CD4-positive, alpha-beta T cell treated with Interferon gamma for 1 hour (primary cell): ENCODE results near the gene GLIS2.
"Not testable (repeated sequence)": the region's sequence is repeated elsewhere in the genome, so short reads cannot be mapped to it uniquely, and the experiment has no call there.

Experiments
- DNase-seq: peaks from one replicate; pipeline ENCODE4 v3.0.0-alpha.2; 2020

Gene GLIS2

DNA sequence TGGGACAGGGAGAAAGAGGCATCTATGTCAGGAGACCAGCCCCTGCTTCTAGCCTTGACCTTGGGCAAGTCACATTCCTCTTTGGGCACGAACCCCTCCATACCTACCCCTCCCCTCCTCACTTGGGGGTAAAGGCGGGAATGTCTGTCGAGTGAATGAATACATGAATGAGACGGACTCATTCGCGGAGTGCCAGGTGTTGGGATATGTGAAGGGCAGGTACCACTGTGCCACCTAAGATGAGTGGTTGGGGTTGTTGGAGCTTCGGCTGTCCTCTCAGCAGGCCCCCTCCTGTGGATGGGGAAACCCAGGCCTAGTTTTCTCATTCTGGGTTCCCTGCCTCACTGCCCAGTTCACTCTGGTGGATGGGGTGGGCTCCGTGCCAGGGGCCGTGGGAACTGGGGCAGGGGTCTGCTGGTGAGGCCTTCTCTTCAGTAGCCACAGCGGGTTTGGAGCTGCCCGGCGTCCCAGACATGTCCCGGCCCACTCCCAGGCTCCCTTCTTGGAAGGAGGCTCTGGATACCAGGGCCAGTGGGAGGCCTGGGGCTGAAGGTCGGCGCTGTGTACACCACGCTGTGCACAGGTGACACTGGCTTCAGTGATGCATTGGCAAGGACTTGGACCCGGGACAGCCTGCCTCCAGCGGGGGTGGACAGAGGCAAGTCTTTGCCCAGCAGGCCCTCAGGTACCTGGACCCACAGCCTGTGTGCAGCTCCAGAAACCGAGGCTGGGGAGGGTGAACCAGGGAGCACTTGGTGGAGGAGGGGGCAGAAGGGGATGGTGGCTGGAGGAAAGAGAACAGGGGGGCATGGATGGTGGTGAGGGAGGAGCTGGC, 5.6 kb downstream of the GLIS2 start:
- DNase-seq: no peak

DNA sequence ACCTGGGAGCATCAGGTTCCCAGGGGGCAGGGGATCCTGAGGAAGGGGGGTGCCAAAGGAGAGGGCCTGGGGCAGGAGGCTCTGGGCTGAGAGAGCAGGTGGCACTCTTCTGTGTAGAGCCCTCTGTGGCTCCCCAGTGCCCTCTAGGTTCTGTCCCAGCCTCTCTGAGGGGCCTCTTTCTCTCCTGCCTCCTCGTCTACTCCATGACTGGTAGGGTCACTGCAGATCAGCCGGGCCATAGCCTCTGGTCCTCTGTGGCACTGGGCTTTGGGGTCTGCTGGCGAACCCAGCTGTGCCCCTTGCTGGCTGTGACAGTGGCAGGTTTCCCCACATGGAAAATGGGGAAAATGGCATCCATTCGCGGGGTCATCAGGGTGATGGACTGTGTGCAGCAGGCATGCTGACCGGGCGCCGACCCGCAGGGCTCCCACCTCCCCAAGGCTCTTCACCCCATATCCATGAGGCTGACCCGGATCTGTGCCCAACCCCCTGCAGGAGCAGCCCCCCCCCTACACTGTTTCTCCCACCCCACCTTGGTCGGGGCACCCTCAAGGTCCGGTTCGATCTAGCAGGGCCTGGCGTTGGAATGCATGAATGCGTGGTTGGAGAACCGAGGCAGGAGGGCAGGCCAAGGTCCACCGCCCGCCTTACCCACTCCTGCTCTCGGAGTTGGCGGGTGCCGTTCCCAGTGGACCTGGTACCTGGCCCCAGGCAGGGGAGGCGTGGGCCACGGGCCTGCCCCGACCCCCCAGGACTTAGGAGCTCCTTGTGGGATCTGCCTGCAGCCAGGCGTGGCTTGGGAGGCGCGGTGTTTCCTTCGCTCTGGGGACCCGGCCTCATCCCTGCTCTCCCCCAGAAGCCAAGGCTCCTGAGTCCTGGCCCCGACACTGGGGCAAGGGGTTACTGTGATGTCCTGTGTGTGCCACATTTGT, 6.5 kb downstream of the GLIS2 start:
- DNase-seq: no peak

DNA sequence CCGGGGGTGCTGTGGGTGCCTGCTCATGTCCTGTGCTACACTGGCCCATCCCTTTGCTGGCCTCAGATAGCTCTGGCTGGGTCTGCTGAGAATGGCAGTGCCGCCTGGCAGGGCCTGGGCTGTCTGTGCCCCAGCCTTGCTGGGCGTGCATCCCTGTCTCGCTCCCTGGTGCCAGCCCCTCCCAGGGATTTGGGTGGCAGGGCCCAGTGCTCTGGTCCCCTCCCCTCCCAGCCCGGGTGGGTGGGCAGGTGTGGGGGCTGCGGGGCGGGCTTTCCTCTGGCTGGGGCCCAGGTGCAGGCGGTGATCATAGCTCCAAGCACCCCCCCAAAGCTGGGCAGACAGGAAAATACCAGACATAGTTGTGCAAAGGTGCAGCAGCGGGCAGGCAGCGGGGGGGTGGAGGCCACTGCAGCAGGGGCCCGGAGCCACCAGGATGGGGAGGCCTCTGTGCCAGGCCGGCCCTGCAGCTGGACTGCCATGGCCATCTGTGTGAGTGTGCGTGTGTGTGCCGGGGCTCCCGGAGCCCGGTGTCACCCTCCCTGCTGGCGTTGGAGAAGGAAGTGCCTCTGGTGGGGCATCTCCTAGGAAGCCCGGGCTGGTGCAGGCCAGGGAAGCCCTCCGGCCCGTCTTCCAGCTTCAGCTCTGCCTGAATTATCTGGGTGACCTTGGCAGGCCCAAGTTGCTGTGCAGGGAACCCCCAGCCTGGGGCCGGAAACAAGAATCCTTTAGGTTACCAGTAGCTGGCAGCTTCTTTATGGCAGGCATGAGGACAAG, 7.4 kb downstream of the GLIS2 start:
- no peak for DNase-seq

DNA sequence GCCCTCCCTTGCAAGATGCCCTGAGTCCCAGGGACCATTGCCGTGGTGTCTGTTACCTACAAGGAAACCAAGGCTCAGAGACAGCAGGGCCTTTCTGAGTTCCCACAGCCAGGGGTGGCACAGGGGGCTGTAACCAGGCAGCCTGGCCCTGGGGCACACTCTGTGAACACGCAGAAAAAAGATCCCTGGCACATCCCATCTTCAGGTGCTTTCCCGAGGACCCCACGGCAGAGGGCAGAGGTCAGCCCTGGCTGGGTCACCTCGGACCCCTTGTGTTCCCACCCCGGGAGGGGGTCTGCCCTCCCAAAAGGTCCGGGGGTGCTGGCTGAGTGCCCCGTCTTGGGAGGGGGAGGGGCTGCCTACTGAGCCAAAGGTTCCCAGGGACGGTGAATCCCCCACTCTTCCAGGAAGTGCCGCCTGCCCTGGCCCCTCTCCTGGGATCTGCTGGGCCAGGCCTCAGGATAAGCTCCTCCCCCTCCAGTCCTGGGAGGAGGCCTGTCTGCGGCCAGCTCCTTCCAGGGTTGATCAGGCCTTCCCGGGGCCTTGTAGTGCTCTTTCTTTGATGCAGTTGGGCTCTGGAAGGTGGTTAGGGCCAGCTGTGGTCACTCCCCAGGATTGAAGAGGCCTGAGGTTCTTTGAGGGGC, 8.1 kb downstream of the GLIS2 start:
- no peak for DNase-seq

DNA sequence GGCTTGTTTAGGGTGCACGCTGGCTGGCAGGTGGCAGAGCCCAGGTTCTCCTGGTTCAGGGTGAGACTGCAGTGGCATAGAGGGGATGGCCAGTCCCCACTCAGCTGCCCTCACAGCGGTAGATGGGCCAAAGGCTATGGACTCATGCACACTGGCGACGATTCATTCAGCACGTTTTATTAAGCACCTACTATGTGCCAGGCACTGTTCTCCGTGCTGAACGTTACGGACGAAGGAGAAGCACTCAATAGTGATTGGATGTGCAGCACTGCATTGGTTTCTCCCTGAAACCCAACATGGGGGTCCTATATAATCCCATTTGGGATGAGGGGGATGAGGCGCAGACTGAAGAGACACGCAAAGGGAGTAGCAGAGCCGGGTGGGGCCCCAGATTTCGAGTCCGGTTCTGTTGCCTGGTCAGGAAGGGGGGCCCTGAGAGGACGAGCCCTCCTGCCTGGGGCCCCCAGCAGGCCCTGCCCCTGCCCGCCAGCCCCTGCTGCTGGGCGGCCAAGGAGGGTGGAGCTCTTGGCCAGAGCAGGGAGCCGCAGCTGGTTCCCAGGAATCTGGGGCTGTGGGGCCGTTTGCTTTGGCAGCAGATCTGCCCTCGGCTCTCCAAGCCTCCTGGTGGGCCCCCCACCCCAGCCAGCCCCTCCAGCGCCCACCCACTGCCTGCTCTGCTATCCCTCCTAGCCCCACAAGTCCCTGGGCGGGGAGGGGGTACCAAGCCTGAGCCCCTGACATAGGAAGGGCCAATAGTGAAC, 8.8 kb downstream of the GLIS2 start:
- DNase-seq: no peak

DNA sequence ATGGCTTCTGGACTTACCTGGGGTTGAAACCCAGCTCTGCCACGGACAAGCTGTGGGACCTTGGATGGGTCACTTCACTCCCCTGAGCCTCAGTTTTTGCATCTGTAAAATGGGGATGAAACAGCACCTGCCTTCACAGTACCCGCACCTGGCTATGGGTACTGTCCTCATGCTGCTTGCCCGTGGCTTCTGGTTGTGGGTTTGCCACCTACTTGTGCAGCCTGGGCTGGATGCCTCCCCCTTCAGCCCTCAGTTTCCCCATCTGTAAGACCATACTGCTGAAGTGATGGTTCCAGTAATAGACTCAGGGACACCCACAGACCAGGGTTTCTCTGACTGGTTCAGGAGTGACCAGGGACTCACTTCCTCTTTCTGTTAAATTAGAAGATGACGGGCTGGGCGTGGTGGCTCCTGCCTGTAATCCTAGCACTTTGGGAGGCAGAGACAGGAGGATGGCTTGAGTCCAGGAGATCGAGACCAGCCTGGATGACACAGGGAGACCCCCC, 9.4 kb downstream of the GLIS2 start:
- DNase-seq: peak; percentile 46

DNA sequence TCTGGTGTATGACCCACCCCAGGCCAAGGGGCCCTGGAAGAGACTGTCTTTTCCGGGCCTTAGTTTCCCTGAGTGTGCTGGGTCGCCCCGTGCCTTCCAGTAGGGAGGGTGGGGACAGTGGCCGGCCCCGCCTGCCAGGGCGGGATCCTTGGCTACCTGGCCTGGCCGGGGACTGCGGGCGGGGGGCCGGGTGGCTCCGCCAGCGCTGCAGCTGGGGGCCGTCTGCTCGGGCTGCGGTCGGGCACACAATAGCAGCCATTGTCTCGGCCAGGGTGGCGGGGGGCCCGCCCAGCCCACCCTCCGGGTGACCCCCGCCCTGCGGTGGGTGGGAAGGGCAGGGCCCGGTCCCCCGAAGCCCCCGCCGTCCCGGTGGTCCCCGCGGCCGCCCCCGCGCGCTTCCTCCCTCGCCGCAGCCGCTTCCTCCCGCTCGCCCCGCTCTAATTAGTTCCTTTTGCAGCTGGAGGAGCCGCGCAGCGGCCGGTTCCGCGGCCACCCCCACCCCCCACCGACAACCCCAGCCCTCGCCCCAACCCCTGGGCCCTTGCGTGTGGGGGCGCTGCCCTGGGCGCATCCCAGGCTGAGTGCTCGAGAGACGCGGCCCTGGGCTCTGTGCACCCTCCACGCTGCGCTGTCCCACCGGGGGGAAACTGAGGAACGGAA, 11.6 kb downstream of the GLIS2 start:
- DNase-seq: no peak

DNA sequence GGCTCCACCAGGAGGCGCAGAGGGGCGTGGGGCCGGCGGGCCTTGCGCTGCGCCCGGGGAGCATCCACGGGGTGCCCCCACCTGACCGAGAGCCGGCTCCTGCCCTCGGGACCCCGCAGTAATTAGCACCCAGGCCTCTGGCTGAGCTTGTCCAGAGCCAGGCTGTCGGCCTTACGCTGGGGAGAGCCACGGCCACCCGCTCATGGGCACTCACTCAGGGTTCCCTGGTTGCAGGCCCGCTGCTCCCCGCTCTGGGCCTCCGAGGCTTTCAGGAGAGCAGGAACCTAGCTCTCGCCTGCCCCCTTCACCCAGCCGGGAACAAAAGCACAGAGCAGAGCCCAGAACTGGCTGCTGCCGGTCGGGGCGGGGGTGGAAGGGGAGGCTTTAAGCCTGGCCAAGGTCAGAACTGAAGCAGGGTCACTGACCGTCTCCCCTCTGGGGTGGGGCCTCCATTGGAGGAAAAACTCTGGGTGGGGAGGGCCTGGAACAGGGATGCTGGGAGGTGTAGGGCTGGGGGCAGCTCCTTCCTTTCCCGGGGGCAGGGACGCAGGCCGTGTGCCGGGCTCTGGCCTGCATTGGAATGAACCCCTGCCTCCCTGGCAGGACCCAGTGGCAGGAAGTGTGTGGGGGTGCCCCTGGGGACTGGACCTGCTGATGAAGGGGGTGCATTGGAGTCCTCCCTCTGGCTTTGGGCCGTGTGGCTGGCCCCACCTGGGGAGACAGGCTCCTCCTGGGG, 12.3 kb downstream of the GLIS2 start:
- DNase-seq: peak; percentile 62

DNA sequence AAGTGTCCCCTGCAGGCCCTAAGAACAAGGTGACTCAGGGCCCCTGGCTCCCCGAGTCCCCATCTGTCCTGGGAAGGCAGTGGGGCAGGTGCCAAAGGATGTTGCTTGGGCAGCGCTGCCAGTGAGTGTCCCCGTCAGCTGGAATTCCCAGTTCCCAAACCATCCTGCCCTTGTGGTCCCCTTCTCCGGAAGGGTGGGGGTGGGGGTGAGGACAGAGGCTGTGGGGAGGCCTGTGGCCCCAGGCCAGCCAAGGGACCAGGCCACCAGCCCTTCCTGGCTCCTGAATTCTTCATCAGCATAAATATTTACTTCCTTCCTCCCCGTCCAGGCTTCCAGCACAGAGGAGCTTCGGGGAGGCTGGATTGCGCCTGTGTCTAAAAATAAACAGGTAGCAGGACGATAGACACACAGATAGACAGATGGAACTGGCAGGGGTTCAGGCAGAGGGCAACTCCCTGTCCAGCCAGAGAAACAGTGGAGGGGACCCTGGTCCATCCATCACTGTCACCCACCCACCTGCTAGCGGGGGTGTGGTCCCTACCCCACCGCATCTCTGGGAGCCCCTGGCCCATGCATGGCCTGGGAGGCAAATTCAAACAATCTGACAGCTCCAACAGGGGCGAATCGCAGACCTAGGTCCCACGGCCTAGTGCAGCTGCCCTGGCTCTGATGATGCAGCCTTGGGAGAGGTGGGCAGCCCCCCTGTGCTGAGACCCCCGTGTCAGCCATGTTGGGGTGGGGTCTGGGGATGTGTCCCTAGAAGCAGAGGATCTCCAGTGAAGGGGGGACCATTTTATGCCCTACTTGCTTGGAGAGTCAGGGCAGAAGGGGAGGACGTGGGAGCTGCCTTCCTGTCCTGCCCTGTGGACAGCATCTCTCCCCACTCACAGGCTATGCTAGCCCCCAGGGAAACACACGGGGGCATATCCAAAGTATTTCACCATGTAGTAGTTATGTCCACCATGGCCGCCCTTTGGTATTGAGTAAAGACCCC, 13.2 kb downstream of the GLIS2 start:
- DNase-seq: no peak

DNA sequence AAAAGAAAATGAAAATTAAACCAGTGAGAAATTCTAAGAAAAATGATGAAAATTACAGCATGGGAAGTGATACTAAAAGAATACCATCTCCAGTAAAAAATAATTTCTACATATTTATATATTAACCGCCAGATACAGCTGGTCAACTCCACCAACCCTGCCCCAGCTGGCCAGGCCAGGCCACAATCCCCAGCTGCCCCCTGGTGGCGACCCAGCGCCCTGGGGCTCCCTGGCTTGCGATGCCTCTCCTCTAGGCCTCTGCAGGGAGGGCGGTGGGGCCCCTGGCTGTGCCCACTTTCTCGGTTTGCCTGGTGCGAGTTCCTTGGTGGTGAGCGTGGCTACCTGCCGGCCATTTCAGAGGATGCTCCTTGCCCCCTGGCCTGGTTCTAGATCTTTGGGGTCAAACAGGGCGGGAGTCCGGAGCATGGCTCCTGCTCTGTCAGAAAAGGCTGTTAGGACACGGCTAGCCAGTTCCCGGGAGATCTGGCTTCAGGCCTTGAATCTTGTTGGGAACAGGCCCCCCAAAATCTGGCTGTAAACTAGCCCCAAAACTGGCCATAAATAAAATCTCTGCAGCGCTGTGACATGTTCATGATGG, 14.5 kb downstream of the GLIS2 start:
- peak; percentile 62 for DNase-seq

DNA sequence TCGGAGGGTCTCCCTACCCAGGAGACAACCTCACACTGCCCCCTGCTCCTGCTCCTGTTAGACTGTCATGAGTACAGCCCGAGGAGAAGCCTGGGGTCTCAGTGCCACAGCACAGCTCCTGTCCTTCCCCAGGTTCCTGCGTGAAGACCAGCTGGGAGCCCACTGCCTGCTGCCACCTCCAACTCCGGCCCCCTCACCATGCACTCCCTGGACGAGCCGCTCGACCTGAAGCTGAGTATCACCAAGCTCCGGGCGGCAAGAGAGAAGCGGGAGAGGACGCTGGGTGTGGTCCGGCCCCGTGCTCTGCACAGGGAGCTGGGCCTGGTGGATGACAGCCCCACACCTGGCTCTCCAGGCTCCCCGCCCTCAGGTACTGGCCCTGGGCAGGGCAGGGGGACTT, 16.2 kb downstream of the GLIS2 start:
- DNase-seq: no peak

DNA sequence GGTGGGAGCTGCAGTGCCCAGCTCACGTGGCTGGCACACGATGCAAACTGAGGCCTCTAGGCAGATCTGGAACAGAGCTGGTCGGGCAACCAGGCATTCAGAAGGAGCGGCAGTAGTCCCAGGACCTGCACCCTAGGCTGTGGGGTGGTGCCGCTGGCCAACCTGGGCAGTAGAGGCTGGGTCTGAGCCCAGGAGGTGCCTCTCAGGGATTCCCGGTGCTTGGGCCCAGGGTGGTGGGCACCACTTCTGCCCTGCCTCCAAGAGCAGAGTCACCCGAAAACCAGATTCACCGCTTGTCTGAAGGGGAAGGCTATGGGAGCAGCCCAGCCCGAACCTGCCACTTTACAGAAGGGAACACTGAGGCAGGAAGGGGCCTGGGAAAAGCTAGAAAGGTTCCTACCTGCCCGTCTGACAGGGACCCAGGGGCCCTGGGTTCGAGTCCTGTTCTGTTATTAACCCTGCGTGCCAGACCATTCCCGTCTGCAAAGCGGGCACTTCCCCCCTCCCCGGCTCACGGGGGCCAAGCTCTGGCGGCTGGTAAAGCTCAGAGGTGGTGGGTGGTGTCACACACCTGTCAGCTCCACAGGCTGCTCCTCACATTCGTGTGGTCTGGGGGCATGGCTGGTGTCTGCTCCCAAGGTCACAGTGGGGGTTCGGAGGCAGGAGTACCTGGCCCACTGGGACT, 16.9 kb downstream of the GLIS2 start:
- DNase-seq: no peak

DNA sequence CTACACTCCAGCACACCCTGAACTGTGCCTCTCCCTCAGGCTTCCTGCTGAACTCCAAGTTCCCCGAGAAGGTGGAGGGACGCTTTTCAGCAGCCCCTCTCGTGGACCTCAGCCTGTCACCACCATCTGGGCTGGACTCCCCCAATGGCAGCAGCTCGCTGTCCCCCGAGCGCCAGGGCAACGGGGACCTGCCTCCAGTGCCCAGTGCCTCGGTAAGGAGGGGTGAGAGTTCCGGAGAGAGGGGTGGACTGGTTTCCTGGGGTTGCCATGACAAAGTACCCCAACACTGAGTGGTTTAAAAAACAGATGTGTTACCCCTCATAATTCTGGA, 17.4 kb downstream of the GLIS2 start:
- DNase-seq: no peak

DNA sequence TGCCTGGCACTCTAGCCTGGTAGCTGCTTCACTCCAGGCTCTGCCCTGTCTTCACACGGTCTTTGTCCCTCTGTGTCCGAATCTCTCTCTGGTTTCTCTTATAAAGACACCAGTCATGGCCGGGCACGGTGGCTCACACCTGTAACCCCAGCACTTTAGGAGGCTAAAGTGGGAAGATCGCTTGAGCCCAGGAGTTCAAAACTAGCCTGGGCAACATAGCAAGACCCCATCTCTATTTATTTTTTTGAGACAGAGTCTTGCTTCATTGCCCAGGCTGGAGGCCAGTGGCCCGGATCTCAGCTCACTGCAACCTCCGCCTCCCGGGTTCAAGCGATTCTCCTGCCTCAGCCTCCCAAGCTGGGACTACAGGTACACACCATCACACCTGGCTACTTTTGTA, 17.8 kb downstream of the GLIS2 start:
- not testable (repeated sequence) for DNase-seq

DNA sequence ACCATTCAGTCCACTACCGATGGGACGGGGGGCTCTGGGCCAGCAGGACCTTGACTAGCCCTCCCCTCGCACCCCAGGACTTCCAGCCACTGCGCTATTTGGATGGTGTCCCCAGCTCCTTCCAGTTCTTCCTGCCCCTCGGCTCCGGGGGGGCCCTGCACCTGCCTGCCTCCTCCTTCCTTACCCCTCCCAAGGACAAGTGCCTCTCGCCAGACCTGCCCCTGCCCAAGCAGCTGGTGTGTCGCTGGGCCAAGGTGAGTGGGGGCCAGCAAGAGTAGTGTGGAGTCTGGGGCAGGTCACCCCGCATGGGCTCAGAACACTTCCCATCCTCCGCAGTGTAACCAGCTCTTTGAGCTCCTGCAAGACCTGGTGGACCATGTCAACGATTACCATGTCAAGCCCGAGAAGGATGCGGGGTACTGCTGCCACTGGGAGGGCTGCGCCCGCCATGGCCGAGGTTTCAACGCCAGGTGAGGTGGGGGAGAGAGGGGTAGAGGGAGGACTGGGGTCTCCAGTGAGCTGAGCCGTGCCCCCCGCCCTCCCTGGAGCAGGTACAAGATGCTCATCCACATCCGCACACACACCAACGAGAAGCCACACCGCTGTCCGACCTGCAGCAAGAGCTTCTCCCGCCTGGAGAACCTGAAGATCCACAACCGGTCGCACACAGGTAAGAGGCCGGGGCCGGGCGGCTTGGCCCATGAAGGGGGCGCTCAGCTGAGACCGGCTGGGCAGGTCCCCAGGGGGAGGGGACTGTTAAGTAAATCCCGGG, 19.0 kb downstream of the GLIS2 start:
- no peak for DNase-seq

DNA sequence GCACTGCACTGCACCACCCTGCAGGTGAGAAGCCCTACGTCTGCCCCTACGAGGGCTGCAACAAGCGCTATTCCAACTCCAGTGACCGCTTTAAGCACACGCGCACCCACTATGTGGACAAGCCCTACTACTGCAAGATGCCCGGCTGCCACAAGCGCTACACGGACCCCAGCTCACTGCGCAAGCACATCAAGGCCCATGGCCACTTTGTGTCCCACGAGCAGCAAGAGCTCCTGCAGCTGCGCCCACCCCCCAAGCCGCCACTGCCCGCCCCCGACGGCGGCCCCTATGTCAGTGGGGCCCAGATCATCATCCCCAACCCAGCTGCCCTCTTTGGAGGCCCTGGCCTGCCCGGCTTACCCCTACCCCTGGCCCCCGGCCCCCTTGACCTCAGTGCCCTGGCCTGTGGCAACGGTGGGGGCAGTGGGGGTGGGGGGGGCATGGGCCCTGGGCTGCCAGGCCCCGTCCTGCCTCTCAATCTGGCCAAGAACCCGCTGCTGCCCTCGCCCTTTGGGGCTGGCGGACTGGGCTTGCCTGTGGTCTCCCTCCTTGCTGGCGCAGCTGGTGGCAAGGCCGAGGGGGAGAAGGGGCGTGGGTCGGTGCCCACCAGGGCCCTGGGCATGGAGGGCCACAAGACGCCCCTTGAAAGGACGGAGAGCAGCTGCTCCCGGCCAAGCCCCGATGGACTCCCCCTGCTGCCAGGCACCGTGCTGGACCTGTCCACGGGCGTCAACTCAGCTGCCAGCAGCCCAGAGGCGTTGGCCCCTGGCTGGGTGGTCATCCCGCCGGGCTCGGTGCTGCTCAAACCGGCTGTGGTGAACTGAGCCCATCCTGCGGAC, 21.1 kb downstream of the GLIS2 start:
- no peak for DNase-seq
